A549 (cell line): Measurements from ENCODE around the gene OTUD4.

Source experiments
- JUNB ChIP-seq: fragments of >200 bp; sonication (Bioruptor Twin); formaldehyde crosslinking; IDR thresholded peaks from 2 replicates; pipeline ENCODE4 v1.6.1; 2016
- SREBF2 ChIP-seq: fragments of 450-650 bp; IDR thresholded peaks from 2 replicates; pipeline ENCODE4 v1.6.1; 2014; ENCODE audit warnings: mild to moderate bottlenecking, moderate library complexity
- TF ChIP-seq, protein P1 (sequence below): fragments of 200-600 bp; sonication (generic); IDR thresholded peaks from 2 replicates; pipeline ENCODE4 v1.6.1; 2016; ENCODE audit warnings: antibody characterized with exemption, mild to moderate bottlenecking, moderate library complexity
- TF ChIP-seq, protein P2 (sequence below): fragments of >200 bp; sonication (Bioruptor Twin); formaldehyde crosslinking; IDR thresholded peaks from 3 replicates; pipeline ENCODE4 v1.5.1; 2016

DNA sequence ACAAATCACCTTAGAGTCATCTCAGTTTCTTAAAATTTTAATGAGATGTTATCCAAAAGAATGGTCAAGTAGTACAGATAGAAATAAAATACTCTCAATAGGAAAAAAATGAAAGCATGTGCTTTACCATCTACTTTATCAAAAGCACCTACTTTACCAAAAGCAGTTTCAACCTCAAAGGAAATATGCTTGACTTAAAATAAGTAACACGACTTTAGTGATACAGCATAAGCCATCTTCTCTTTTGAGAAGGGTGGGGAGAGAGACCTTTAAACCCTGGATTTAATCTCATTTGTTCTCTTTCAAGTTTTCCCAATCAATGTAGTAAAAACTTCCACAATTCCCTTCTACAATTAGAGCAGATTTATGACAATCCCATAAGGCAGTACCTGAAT, 26.5 kb downstream of the OTUD4 start:
- no peak for TF ChIP-seq JUNB
- TF ChIP-seq, protein P1, sequence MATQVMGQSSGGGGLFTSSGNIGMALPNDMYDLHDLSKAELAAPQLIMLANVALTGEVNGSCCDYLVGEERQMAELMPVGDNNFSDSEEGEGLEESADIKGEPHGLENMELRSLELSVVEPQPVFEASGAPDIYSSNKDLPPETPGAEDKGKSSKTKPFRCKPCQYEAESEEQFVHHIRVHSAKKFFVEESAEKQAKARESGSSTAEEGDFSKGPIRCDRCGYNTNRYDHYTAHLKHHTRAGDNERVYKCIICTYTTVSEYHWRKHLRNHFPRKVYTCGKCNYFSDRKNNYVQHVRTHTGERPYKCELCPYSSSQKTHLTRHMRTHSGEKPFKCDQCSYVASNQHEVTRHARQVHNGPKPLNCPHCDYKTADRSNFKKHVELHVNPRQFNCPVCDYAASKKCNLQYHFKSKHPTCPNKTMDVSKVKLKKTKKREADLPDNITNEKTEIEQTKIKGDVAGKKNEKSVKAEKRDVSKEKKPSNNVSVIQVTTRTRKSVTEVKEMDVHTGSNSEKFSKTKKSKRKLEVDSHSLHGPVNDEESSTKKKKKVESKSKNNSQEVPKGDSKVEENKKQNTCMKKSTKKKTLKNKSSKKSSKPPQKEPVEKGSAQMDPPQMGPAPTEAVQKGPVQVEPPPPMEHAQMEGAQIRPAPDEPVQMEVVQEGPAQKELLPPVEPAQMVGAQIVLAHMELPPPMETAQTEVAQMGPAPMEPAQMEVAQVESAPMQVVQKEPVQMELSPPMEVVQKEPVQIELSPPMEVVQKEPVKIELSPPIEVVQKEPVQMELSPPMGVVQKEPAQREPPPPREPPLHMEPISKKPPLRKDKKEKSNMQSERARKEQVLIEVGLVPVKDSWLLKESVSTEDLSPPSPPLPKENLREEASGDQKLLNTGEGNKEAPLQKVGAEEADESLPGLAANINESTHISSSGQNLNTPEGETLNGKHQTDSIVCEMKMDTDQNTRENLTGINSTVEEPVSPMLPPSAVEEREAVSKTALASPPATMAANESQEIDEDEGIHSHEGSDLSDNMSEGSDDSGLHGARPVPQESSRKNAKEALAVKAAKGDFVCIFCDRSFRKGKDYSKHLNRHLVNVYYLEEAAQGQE = no peak
- TF ChIP-seq, protein P2, sequence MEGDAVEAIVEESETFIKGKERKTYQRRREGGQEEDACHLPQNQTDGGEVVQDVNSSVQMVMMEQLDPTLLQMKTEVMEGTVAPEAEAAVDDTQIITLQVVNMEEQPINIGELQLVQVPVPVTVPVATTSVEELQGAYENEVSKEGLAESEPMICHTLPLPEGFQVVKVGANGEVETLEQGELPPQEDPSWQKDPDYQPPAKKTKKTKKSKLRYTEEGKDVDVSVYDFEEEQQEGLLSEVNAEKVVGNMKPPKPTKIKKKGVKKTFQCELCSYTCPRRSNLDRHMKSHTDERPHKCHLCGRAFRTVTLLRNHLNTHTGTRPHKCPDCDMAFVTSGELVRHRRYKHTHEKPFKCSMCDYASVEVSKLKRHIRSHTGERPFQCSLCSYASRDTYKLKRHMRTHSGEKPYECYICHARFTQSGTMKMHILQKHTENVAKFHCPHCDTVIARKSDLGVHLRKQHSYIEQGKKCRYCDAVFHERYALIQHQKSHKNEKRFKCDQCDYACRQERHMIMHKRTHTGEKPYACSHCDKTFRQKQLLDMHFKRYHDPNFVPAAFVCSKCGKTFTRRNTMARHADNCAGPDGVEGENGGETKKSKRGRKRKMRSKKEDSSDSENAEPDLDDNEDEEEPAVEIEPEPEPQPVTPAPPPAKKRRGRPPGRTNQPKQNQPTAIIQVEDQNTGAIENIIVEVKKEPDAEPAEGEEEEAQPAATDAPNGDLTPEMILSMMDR = no peak
- no peak for TF ChIP-seq SREBF2
